GM12892 (cell line): Measurements from ENCODE around the gene DND1.
"Not testable (repeated sequence)": the region's sequence is repeated elsewhere in the genome, so short reads cannot be mapped to it uniquely, and the experiment has no call there.

Experiments
- DNase-seq: peaks from one replicate; pipeline ENCODE4 v3.0.0; 2011; ENCODE audit not compliant: insufficient read length
- FAIRE-seq: peaks from 2 replicates; lab custom pipeline; 2011; peaks lifted over from hg19 to GRCh38; lab: Jason Lieb, UNC
- POLR2A ChIP-seq: IDR thresholded peaks from 2 replicates; pipeline ENCODE4 v1.6.1; 2011; ENCODE audit warnings: low read depth, low read length, control low read depth
- POLR2AphosphoS5 ChIP-seq: IDR thresholded peaks from 2 replicates; pipeline ENCODE4 v1.6.1; 2011; ENCODE audit warnings: low read depth, low read length, control low read depth
- TAF1 ChIP-seq: IDR thresholded peaks from 2 replicates; pipeline ENCODE4 v1.6.1; 2011; ENCODE audit warnings: low read depth, mild to moderate bottlenecking, control low read depth, low read length, borderline replicate concordance

The DND1 gene

DNA sequence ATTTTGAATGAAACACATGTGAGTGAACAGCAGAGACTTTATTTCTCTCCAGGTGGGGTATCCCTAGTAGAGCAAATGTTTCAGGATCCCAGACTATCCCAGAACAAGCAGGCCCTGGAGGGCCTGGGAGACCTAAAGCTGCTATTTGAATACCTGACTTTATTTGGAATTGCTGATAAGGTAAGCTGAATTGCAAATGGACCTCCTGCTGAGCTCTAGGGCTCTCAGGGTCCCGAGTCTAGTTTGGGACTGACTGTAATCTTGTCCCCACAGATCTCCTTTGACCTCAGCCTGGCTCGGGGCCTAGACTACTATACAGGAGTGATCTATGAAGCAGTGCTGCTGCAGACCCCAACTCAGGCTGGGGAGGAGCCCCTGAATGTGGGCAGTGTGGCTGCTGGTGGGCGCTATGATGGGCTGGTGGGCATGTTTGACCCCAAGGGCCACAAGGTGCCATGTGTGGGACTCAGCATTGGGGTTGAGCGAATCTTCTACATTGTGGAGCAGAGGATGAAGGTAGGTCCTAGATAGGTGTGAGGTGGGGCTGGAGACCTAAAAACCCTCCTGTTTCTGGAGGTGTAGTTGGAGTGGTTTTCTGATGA is 23.6 kb upstream of the DND1 start:
- TF ChIP-seq POLR2A (no peak), TAF1 (no peak), POLR2AphosphoS5 (no peak)
- DNase-seq (no peak), FAIRE-seq (no peak)

DNA sequence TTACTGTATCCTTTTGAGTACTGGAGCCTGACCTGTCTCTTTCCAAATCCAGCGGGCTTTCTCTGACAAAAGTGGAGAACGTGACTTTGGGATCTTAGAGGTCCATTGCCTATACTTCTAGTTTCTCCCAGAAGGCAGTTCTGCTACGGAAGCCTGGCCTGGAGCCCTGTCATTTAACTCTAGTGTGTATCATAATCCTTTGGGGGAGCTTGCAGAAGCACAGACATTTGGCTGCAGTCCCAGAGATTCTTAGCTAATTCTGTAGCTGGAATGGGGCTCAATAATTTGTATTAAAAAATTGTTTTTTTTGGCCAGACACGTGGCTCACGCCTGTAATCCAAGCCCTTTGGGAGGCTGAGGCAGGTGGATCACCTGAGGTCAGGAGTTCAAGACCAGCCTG is 20.9 kb upstream of the DND1 start:
- TF ChIP-seq POLR2AphosphoS5 (no peak), TAF1 (no peak), POLR2A (no peak)
- DNase-seq, result no peak
- no peak for FAIRE-seq

- TF ChIP-seq TAF1 (peak; percentile 86; the same call in 1 of the 2 replicates), POLR2AphosphoS5 (peak; percentile 94), POLR2A (peak; percentile 95)
- FAIRE-seq (peak; percentile 97), DNase-seq (peak; percentile 87)
These were observed 17.9 kb upstream of the DND1 start, which contains the start of the genes HARS1 and HARS2 for GRCh38 chr5:140690941-140691924. Gene HARS1 (minus strand): TSS chr5:140691370. CDS start chr5:140691304, 66 bp downstream. Gene HARS2 (plus strand): TSS chr5:140691455. CDS start chr5:140691649, 194 bp downstream.

DNA sequence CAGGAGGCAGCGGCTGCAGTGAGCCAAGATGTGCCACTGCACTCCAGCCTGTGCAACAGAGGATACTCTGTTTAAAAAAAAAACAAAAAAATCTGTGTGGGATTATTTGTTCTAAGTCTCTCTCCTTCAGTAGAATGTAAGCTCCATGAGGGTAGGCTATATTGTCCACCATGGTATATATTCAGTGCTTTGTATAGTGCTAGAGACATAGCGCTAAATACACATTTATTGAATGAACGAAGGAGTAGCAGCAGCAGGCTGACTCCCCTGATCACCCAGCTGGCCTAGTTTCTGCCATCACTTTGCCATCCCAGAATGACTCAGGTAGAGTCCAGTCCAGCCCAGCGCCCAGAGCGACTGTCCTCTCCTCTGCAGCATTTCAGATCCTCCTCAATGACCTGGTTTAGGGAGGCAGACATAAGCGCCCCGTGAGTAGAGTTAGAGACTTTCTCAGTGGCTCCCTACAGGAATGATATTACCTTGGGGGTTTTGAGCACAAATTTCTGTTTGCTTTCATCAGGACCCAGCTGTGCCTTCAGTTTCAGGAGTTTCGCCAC is 17.1 kb upstream of the DND1 start:
- no peak for TF ChIP-seq TAF1
- FAIRE-seq (no peak), DNase-seq (no peak)

DNA sequence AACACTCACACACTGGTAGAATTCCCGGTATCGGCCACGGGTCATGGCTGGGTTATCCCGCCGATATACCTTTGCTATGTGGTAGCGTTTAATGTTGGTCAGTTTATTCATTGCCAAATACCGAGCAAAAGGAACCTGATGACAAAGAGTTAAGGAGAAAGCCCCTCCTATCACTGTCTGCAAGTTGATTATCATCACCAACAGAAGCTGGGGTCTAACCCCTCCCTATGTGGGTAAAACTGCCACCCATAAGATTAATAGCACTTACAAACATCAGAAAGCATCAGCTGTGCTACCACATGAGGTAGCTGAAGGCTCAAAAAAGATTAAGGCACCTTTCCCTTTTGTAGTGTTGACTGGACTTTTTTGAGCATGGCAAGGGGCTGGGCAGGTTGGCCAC is 5.6 kb upstream of the DND1 start:
- TF ChIP-seq POLR2AphosphoS5 (no peak), TAF1 (no peak), POLR2A (no peak)
- FAIRE-seq (no peak), DNase-seq (no peak)

GRCh38 chr5:140677947-140678346 is 4.6 kb upstream of the DND1 start:
- TF ChIP-seq POLR2A (no peak), POLR2AphosphoS5 (no peak; the same call in 1 of the 2 replicates), TAF1 (no peak)
- DNase-seq (no peak), FAIRE-seq (no peak)

GRCh38 chr5:140674629-140675028 is 1.3 kb upstream of the DND1 start:
- TF ChIP-seq TAF1 (no peak), POLR2A (no peak), POLR2AphosphoS5 (peak; percentile 19; the same call in 1 of the 2 replicates)
- no peak for FAIRE-seq
- DNase-seq, result no peak

- TF ChIP-seq POLR2AphosphoS5, result no peak
- TF ChIP-seq TAF1, result no peak
- TF ChIP-seq POLR2A, result no peak
- no peak for FAIRE-seq
- no peak for DNase-seq
These were observed 835 bp upstream of the DND1 start for GRCh38 chr5:140674211-140674610.

DNA sequence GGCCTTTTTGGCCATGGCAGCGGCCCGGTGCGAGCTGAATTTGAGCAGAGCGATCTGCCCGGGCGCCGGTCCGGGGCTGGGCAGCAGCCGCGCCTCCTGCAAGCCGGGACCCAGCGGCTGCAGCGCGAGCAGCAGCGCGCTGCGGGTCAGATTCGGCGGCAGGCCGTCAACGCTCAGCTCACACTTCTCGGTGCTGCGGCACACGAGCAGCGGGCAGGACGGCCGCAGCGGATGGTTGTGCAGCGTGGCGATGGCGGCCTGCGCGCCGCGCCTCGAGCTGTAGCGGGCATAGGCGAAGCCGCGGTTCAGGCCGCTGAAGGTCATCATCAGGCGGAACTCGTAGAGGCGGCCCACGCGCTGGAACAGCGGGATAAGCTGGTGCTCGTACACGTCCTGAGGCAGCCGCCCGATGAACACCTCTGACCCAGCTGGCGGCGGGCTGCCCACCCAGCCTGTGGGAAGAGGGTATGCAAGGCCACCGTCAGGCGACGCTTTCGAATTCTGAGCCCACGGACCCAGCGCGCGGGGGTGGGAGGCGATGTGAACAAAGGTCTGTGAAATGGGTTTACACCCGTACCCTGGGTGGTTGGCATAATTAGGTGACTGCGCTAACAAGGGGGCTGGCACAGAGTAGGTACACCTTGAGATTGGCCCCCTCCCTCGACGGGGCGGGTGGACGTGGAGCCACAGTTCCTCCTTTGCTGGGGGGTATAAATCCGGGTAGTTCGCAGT is 755 bp downstream of the DND1 start:
- no peak for FAIRE-seq
- TF ChIP-seq POLR2A (0 out of 2 replicates have a peak, but pooled peaks have one; percentile 35), TAF1 (no peak)
- no peak for DNase-seq

DNA sequence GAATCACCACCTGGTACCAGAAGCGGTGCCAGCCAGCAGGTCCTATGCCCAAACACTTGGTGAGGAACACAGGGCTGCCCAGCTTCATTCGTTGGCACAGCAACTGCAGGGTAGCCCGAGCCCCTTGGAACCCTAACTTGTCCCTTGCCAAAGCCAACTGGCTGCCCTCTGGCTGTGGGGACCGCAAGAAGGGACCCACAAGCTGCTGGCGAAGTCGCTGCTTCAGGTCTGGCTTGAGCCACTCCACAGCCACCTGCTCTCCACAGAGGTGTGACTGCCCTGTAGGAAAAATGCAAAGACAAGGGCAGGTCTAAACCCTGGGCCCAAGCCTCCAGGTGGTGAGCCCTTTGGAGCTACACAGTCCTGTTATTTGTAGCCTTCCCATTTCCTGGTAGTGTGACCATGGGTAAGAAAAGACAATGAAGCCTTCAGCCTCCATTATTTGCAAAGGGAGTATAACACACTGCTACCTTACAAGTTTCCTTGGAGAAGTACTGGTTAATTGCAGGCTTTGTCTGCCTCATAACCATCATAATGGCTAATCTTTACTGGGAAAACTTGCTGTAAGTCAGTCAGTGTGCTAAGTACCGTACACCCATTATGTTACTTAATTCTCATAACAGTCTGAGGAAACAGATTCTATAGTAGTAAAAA is 1.8 kb downstream of the DND1 start:
- no peak for DNase-seq
- FAIRE-seq, result peak; percentile 5
- TF ChIP-seq TAF1 (no peak), POLR2AphosphoS5 (no peak), POLR2A (no peak)

DNA sequence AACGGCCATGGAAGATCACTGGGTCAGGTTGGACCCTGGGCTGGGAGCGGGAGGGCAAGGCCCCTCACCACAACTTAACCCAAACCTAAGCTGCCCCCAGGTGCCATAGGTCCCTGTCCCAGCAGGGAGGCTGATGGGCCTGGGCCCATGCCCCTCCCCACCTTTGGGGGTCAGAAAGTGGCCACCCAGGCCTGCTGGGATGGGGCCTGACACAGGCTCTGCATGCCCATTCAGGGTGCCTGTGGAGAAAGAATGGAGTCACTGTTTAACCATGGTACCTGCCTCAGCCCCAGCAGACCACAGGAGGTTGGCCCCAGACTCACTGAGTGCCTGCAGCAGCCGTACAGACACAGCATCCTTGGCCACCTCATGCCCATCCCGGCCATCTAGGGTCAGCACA is 2.3 kb downstream of the DND1 start:
- FAIRE-seq, DNase-seq: not testable (repeated sequence)
